ENCODE data around the gene ZNF234.

Gene ZNF234

GRCh38 chr19:44204772-44205171, 63.4 kb downstream of the ZNF234 start:
- H3K9me3 ChIP-seq (ENCODE audit: control insufficient read depth, insufficient read depth, low read length): no peaks in the 10 kb centered on the region
- no peaks in the 10 kb centered on the region for H3K36me3 ChIP-seq (ENCODE audit: insufficient read depth, low read length)
- H3K9ac ChIP-seq (ENCODE audit: low read depth, low read length): no peak overlapping the region
- H3K4me1 ChIP-seq (ENCODE audit: insufficient read depth, low read length): no peaks in the 10 kb centered on the region

DNA sequence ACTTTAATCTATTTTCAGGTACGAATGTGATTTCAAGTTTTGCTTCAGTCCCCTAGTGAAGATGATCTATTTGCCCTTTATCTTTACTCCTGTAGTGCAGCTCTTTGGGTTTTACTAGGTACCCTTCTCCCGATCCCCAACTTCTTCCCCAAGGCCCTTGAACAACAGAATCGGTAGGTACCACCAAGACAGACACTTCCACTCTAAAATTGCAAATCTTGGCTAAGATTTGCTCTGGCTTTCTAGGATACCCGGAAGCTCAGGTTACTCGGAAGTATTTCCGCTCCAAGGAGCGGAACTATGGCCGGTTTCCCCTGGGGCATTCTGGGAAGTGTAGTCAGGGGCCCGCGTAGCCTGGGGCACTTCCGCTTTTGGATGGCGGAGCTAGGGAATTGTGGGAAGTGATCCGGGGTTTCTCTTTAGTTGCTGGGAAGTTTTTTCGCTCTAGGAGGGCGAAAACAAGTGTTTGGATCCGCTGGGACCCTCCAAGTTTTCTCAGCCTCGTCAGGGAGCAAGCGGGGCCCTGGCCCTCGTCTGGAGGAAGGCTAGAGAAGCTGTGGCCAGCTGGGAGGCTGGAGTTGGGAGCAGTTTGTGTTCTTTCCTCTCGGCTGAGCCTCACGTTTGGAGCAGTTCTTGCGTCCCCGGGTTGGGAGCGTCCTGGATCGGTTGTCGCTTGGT, 65.9 kb downstream of the ZNF234 start:
- Histone ChIP-seq H3K4me1 (ENCODE audit: insufficient read depth, low read length) (no peaks in the 10 kb centered on the region), H3K9me3 (ENCODE audit: control insufficient read depth, insufficient read depth, low read length) (no peaks in the 10 kb centered on the region), H3K36me3 (ENCODE audit: insufficient read depth, low read length) (no peaks in the 10 kb centered on the region), H3K9ac (ENCODE audit: low read depth, low read length) (peak overlapping the region; percentile 93)
